Measurements from ENCODE around the gene RMND1.
A peak's percentile ranks its signal among the peaks of the same experiment; 100 is the strongest.
"Not testable (repeated sequence)": the region's sequence is repeated elsewhere in the genome, so short reads cannot be mapped to it uniquely, and the experiment has no call there.

Gene RMND1

GRCh38 chr6:151359486-151359885 lies 92.4 kb downstream of the RMND1 start:
- no peak for DNase-seq
- no peak for TF ChIP-seq CTCF (IDR thresholded peaks at IDR 0.05)
- peaks cover 0 to 6% (median 0%) of the 10 kb centered on the region in 4 donors for H3K4me1 ChIP-seq
- no peaks in the 10 kb centered on the region for H3K9me3 ChIP-seq
- peaks cover 16 to 29% (median 22%) of the 10 kb centered on the region in 3 donors for H3K36me3 ChIP-seq
- no peak overlapping the region for H3K27ac ChIP-seq
- no peaks in the 10 kb centered on the region for H3K27me3 ChIP-seq
- no peak overlapping the region for H3K4me3 ChIP-seq
- intact Hi-C loops (cut with DNase I; ENCODE audit: low total_unique reads): no loop called here

- Histone ChIP-seq H3K36me3 (peaks cover 16 to 28% (median 20%) of the 10 kb centered on the region in 3 donors), H3K9me3 (no peaks in the 10 kb centered on the region), H3K27ac (no peak overlapping the region), H3K27me3 (no peaks in the 10 kb centered on the region), H3K4me1 (peaks cover 0 to 6% (median 0%) of the 10 kb centered on the region in 4 donors), H3K4me3 (no peak overlapping the region)
- no peak for DNase-seq
- TF ChIP-seq CTCF (IDR thresholded peaks at IDR 0.05): no peak
- intact Hi-C loops (cut with DNase I; ENCODE audit: low total_unique reads): no loop called here
Measured at GRCh38 chr6:151358475-151358874, 93.5 kb downstream of the RMND1 start.

GRCh38 chr6:151357758-151358436 lies 94.0 kb downstream of the RMND1 start:
- Histone ChIP-seq H3K9me3 (no peaks in the 10 kb centered on the region), H3K4me3 (no peak overlapping the region), H3K27me3 (no peaks in the 10 kb centered on the region), H3K27ac (no peak overlapping the region), H3K4me1 (peaks cover 0 to 6% (median 0%) of the 10 kb centered on the region in 4 donors), H3K36me3 (peaks cover 15 to 27% (median 17%) of the 10 kb centered on the region in 3 donors)
- no peak for TF ChIP-seq CTCF (IDR thresholded peaks at IDR 0.05)
- intact Hi-C loops (cut with DNase I; ENCODE audit: low total_unique reads): no loop called here
- no peak for DNase-seq

- DNase-seq; H3K9me3 ChIP-seq; intact Hi-C loops (cut with DNase I; ENCODE audit: low total_unique reads); H3K27me3 ChIP-seq; H3K4me3 ChIP-seq; H3K4me1 ChIP-seq: not testable (repeated sequence)
- peak overlapping the region in 1 of 2 donors; percentile 0 for H3K27ac ChIP-seq
- H3K36me3 ChIP-seq: peaks cover 9 to 18% (median 9%) of the 10 kb centered on the region in 3 donors
Measured at GRCh38 chr6:151356983-151357382, 94.9 kb downstream of the RMND1 start.

Measured in tibial artery (tissue), 4 donors.